HEK293 (cell line): Measurements from ENCODE around the gene AGO4.
"Not testable (repeated sequence)": the region's sequence is repeated elsewhere in the genome, so short reads cannot be mapped to it uniquely, and the experiment has no call there.

ENCODE experiments used
- CTCF ChIA-PET: fragments of 350-600 bp; formaldehyde crosslinking; extraction: SDS; loops from one replicate; lab custom pipeline; 2021; ENCODE audit warnings: antibody characterized with exemption; lab: Yijun Ruan, JAX
- POLR2A ChIA-PET: fragments of 300-600 bp; formaldehyde crosslinking; extraction: SDS; loops from one replicate; lab custom pipeline; 2020; ENCODE audit warnings: antibody characterized with exemption, inconsistent platforms; lab: Yijun Ruan, JAX
- H3K27ac ChIP-seq: fragments of 200-500 bp; sonication (Bioruptor generic); 2 replicates; pipeline ENCODE4 v1.5.1; 2014; ENCODE audit warnings: low read depth, low read length, control low read depth, inconsistent platforms; ENCODE audit errors: extremely low read depth
- H3K36me3 ChIP-seq, 2 experiments: fragments of 200-500 bp in 1 of 2; sonication (Bioruptor generic) in 1 of 2; 1 replicate in 1 of 2; 2 replicates in 1 of 2; pipeline ENCODE4 v1.5.1; 2014 to 2017; ENCODE audit warnings: inconsistent platforms in 2 of 2, low read length in 2 of 2; ENCODE audit not compliant: control insufficient read depth in 2 of 2, insufficient read depth in 1 of 2
- H3K4me1 ChIP-seq: fragments of 200-500 bp; sonication (Bioruptor generic); 2 replicates; pipeline ENCODE4 v1.5.1; 2014; ENCODE audit warnings: mild to moderate bottlenecking, low read length, inconsistent platforms; ENCODE audit not compliant: control insufficient read depth, insufficient read depth
- H3K4me3 ChIP-seq: 2 replicates; pipeline ENCODE4 v1.5.1; 2011; ENCODE audit warnings: low read depth, mild to moderate bottlenecking, control low read depth, low read length, moderate library complexity
- H3K9me3 ChIP-seq: fragments of 200-500 bp; sonication (Bioruptor generic); 2 replicates; pipeline ENCODE4 v1.5.1; 2014; ENCODE audit warnings: low read depth, low read length, inconsistent platforms; ENCODE audit not compliant: control insufficient read depth, insufficient read depth
- GLIS2 ChIP-seq: fragments of 450-650 bp; formaldehyde crosslinking; IDR thresholded peaks from 2 replicates; pipeline ENCODE4 v1.5.1; 2016; ENCODE audit warnings: missing biosample characterization, missing genetic modification characterization
- KLF1 ChIP-seq: fragments of 450-650 bp; formaldehyde crosslinking; IDR thresholded peaks from 2 replicates; pipeline ENCODE4 v1.5.1; 2016; ENCODE audit warnings: missing biosample characterization, missing genetic modification characterization
- KLF9 ChIP-seq: fragments of 450-650 bp; formaldehyde crosslinking; IDR thresholded peaks from 2 replicates; pipeline ENCODE4 v1.5.1; 2016; ENCODE audit warnings: missing biosample characterization, missing genetic modification characterization, low read depth
- PRDM10 ChIP-seq: fragments of 450-650 bp; formaldehyde crosslinking; IDR thresholded peaks from 2 replicates; pipeline ENCODE4 v1.5.1; 2016; ENCODE audit warnings: missing biosample characterization, missing genetic modification characterization
- SP3 ChIP-seq: fragments of 450-650 bp; formaldehyde crosslinking; IDR thresholded peaks from 2 replicates; pipeline ENCODE4 v1.5.1; 2016; ENCODE audit warnings: missing biosample characterization, missing genetic modification characterization
- ZBTB21 ChIP-seq: fragments of 450-650 bp; formaldehyde crosslinking; IDR thresholded peaks from 2 replicates; pipeline ENCODE4 v1.5.1; 2017; ENCODE audit warnings: missing biosample characterization, missing genetic modification characterization
- ZNF214 ChIP-seq: fragments of 450-650 bp; formaldehyde crosslinking; IDR thresholded peaks from 2 replicates; pipeline ENCODE4 v1.5.1; 2017; ENCODE audit warnings: missing biosample characterization, mild to moderate bottlenecking, missing genetic modification characterization, borderline replicate concordance
- ZNF335 ChIP-seq: fragments of 450-650 bp; formaldehyde crosslinking; conservative IDR thresholded peaks from 2 replicates; pipeline ENCODE4 v1.5.1; 2016; ENCODE audit warnings: missing biosample characterization, missing genetic modification characterization
- ZNF398 ChIP-seq: fragments of 450-650 bp; formaldehyde crosslinking; IDR thresholded peaks from 2 replicates; pipeline ENCODE4 v1.5.1; 2017; ENCODE audit warnings: missing biosample characterization, missing genetic modification characterization
- ZNF423 ChIP-seq: fragments of 450-650 bp; formaldehyde crosslinking; IDR thresholded peaks from 2 replicates; pipeline ENCODE4 v1.5.1; 2016; ENCODE audit warnings: missing biosample characterization, missing genetic modification characterization
- ZNF529 ChIP-seq: fragments of 450-650 bp; formaldehyde crosslinking; IDR thresholded peaks from 2 replicates; pipeline ENCODE4 v1.5.1; 2017; ENCODE audit warnings: missing genetic modification characterization, missing biosample characterization; ENCODE audit not compliant: insufficient replicate concordance
- ZNF600 ChIP-seq: fragments of 450-650 bp; formaldehyde crosslinking; IDR thresholded peaks from 2 replicates; pipeline ENCODE4 v1.5.1; 2016; ENCODE audit warnings: missing biosample characterization, missing genetic modification characterization
- ZNF660 ChIP-seq: fragments of 450-650 bp; IDR thresholded peaks from 2 replicates; pipeline ENCODE4 v1.5.1; 2018; ENCODE audit warnings: missing biosample characterization, mild to moderate bottlenecking, missing genetic modification characterization
- ZNF692 ChIP-seq: fragments of 450-650 bp; formaldehyde crosslinking; IDR thresholded peaks from 2 replicates; pipeline ENCODE4 v1.5.1; 2016; ENCODE audit warnings: missing biosample characterization, missing genetic modification characterization
- ZNF777 ChIP-seq: fragments of 450-650 bp; formaldehyde crosslinking; IDR thresholded peaks from 2 replicates; pipeline ENCODE4 v1.5.1; 2017; ENCODE audit warnings: missing biosample characterization, missing genetic modification characterization, borderline replicate concordance
- ZSCAN4 ChIP-seq: fragments of 450-650 bp; formaldehyde crosslinking; IDR thresholded peaks from 2 replicates; pipeline ENCODE4 v1.5.1; 2017; ENCODE audit warnings: missing biosample characterization, missing genetic modification characterization
- TF ChIP-seq, protein P1 (sequence below): fragments of 450-650 bp; formaldehyde crosslinking; IDR thresholded peaks from 2 replicates; pipeline ENCODE4 v1.5.1; 2016; ENCODE audit warnings: missing biosample characterization, missing genetic modification characterization

AGO4 gene

DNA sequence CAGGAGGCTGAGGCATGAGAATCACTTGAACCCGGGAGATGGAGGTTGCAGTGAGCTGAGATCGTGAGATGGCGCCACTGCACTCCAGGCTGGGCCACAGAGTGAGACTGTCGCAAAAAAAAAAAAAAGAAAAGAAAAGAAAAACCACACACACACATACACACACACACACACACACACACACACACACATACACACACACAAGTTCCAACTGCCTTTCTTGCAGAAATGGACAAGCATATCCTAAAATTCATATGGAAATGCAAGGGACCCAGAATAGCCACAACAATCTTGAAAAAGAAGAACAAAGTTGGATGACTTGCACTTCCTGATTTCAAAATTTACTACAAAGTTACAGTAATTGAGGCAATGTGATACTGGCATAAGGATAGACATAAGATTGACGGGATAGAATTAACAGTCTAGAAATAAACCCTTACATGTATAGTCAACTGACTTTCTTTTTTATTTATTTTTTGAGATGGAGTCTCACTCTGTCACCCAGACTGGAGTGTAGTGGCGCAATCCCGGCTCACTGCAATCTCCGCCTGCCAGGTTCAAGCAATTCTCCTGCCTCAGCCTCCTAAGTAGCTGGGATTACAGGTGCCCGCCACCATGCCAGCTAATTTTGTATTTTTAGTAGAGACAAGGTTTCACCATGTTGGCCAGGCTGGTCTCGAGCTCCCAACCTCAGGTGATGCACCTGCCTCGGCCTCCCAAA, 7.5 kb upstream of the AGO4 start:
- peak; percentile 84 for TF ChIP-seq ZSCAN4
- TF ChIP-seq, all 188 proteins: peak for 1; not testable (repeated sequence) for 187
- CTCF ChIA-PET, H3K4me1 ChIP-seq, H3K27ac ChIP-seq, H3K36me3 ChIP-seq, POLR2A ChIA-PET, H3K9me3 ChIP-seq, H3K4me3 ChIP-seq: not testable (repeated sequence)

- CTCF ChIA-PET: interaction anchor here (0.5 kb wide), 1 partner anchor 371 kb away, joined by 3 read pairs; no protein-coding TSS in a partner anchor
- H3K9me3 ChIP-seq: no peaks in the 10 kb centered on the region
- H3K4me3 ChIP-seq: peak overlapping the region; percentile 86
- peak overlapping the region; percentile 82 for H3K27ac ChIP-seq
- H3K4me1 ChIP-seq: 0 out of 2 replicates have a peak, but pooled peaks cover 3% of the 10 kb centered on the region
- H3K36me3 ChIP-seq: no peaks in the 10 kb centered on the region; a peak in 1 of 3 replicates
- POLR2A ChIA-PET: interaction anchor here (0.6 kb wide), 1 partner anchor 340 kb away, joined by 3 read pairs; no protein-coding TSS in a partner anchor
- TF ChIP-seq KLF9 (peak; percentile 74), GLIS2 (tag by site-specific recombination) (peak; percentile 71), ZNF398 (tag by site-specific recombination) (peak; percentile 11; the same call in 1 of the 2 replicates), ZNF423 (tag by site-specific recombination) (no peak; the same call in 1 of the 2 replicates), ZNF529 (tag by site-specific recombination) (no peak), SP3 (tag by site-specific recombination) (peak; percentile 60), ZNF777 (tag by site-specific recombination) (no peak; the same call in 1 of the 2 replicates), KLF1 (tag by site-specific recombination) (peak; percentile 72), ZBTB21 (tag by site-specific recombination) (no peak), ZNF692 (tag by site-specific recombination) (peak; percentile 42; the same call in 1 of the 2 replicates), ZNF600 (tag by site-specific recombination) (0 out of 2 replicates have a peak, but pooled peaks have one; percentile 83), ZNF335 (tag by site-specific recombination) (peak; percentile 86), ZNF214 (tag by site-specific recombination) (no peak), PRDM10 (tag by site-specific recombination) (peak; percentile 88), ZNF660 (tag by site-specific recombination) (0 out of 2 replicates have a peak, but pooled peaks have one; percentile 24)
- TF ChIP-seq, protein P1, sequence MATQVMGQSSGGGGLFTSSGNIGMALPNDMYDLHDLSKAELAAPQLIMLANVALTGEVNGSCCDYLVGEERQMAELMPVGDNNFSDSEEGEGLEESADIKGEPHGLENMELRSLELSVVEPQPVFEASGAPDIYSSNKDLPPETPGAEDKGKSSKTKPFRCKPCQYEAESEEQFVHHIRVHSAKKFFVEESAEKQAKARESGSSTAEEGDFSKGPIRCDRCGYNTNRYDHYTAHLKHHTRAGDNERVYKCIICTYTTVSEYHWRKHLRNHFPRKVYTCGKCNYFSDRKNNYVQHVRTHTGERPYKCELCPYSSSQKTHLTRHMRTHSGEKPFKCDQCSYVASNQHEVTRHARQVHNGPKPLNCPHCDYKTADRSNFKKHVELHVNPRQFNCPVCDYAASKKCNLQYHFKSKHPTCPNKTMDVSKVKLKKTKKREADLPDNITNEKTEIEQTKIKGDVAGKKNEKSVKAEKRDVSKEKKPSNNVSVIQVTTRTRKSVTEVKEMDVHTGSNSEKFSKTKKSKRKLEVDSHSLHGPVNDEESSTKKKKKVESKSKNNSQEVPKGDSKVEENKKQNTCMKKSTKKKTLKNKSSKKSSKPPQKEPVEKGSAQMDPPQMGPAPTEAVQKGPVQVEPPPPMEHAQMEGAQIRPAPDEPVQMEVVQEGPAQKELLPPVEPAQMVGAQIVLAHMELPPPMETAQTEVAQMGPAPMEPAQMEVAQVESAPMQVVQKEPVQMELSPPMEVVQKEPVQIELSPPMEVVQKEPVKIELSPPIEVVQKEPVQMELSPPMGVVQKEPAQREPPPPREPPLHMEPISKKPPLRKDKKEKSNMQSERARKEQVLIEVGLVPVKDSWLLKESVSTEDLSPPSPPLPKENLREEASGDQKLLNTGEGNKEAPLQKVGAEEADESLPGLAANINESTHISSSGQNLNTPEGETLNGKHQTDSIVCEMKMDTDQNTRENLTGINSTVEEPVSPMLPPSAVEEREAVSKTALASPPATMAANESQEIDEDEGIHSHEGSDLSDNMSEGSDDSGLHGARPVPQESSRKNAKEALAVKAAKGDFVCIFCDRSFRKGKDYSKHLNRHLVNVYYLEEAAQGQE (tag by site-specific recombination): no peak
These were observed 766 bp downstream of the AGO4 start for GRCh38 chr1:35808450-35809113.
